HEK293 (cell line): ENCODE results near the gene IL18.
A peak's percentile ranks its signal among the peaks of the same experiment; 100 is the strongest.

Experiments used
- CTCF ChIA-PET: fragments of 350-600 bp; formaldehyde crosslinking; extraction: SDS; loops from one replicate; lab custom pipeline; 2021; ENCODE audit warnings: antibody characterized with exemption; lab: Yijun Ruan, JAX
- POLR2A ChIA-PET: fragments of 300-600 bp; formaldehyde crosslinking; extraction: SDS; loops from one replicate; lab custom pipeline; 2020; ENCODE audit warnings: antibody characterized with exemption, inconsistent platforms; lab: Yijun Ruan, JAX
- H3K27ac ChIP-seq: fragments of 200-500 bp; sonication (Bioruptor generic); 2 replicates; pipeline ENCODE4 v1.5.1; 2014; ENCODE audit warnings: low read depth, low read length, control low read depth, inconsistent platforms; ENCODE audit errors: extremely low read depth
- H3K36me3 ChIP-seq, 2 experiments: fragments of 200-500 bp in 1 of 2; sonication (Bioruptor generic) in 1 of 2; 1 replicate in 1 of 2; 2 replicates in 1 of 2; pipeline ENCODE4 v1.5.1; 2014 to 2017; ENCODE audit warnings: inconsistent platforms in 2 of 2, low read length in 2 of 2; ENCODE audit not compliant: control insufficient read depth in 2 of 2, insufficient read depth in 1 of 2
- H3K4me1 ChIP-seq: fragments of 200-500 bp; sonication (Bioruptor generic); 2 replicates; pipeline ENCODE4 v1.5.1; 2014; ENCODE audit warnings: mild to moderate bottlenecking, low read length, inconsistent platforms; ENCODE audit not compliant: control insufficient read depth, insufficient read depth
- H3K4me3 ChIP-seq: 2 replicates; pipeline ENCODE4 v1.5.1; 2011; ENCODE audit warnings: low read depth, mild to moderate bottlenecking, control low read depth, low read length, moderate library complexity
- H3K9me3 ChIP-seq: fragments of 200-500 bp; sonication (Bioruptor generic); 2 replicates; pipeline ENCODE4 v1.5.1; 2014; ENCODE audit warnings: low read depth, low read length, inconsistent platforms; ENCODE audit not compliant: control insufficient read depth, insufficient read depth
- GLIS1 ChIP-seq: fragments of 450-650 bp; formaldehyde crosslinking; IDR thresholded peaks from 2 replicates; pipeline ENCODE4 v1.5.1; 2016; ENCODE audit warnings: missing biosample characterization, missing genetic modification characterization
- OSR2 ChIP-seq: fragments of 450-650 bp; formaldehyde crosslinking; IDR thresholded peaks from 2 replicates; pipeline ENCODE4 v1.5.1; 2016; ENCODE audit warnings: missing biosample characterization, missing genetic modification characterization
- RBAK ChIP-seq: fragments of 450-650 bp; formaldehyde crosslinking; IDR thresholded peaks from 2 replicates; pipeline ENCODE4 v1.5.1; 2016; ENCODE audit warnings: missing biosample characterization, missing genetic modification characterization
- SP2 ChIP-seq: fragments of 450-650 bp; formaldehyde crosslinking; IDR thresholded peaks from 2 replicates; pipeline ENCODE4 v1.5.1; 2016; ENCODE audit warnings: missing biosample characterization, missing genetic modification characterization
- TCF7L2 ChIP-seq: IDR thresholded peaks from 2 replicates; pipeline ENCODE4 v1.6.1; 2011; ENCODE audit warnings: low read depth, mild to moderate bottlenecking, inconsistent platforms, low read length, moderate library complexity, borderline replicate concordance
- ZFP69B ChIP-seq: fragments of 450-650 bp; formaldehyde crosslinking; IDR thresholded peaks from 2 replicates; pipeline ENCODE4 v1.5.1; 2016; ENCODE audit warnings: missing biosample characterization, missing genetic modification characterization
- ZNF133 ChIP-seq: fragments of 450-650 bp; formaldehyde crosslinking; IDR thresholded peaks from 2 replicates; pipeline ENCODE4 v1.5.1; 2016; ENCODE audit warnings: missing biosample characterization, missing genetic modification characterization
- ZNF157 ChIP-seq: fragments of 450-650 bp; formaldehyde crosslinking; IDR thresholded peaks from 2 replicates; pipeline ENCODE4 v1.5.1; 2016; ENCODE audit warnings: missing biosample characterization, missing genetic modification characterization
- ZNF571 ChIP-seq: fragments of 450-650 bp; formaldehyde crosslinking; IDR thresholded peaks from 2 replicates; pipeline ENCODE4 v1.5.0; 2017; ENCODE audit warnings: missing biosample characterization, missing genetic modification characterization
- ZNF596 ChIP-seq: fragments of 450-650 bp; IDR thresholded peaks from 2 replicates; pipeline ENCODE4 v1.5.0; 2018; ENCODE audit warnings: missing biosample characterization, mild to moderate bottlenecking, missing genetic modification characterization, moderate library complexity
- ZNF654 ChIP-seq: fragments of 450-650 bp; formaldehyde crosslinking; IDR thresholded peaks from 2 replicates; pipeline ENCODE4 v1.5.1; 2016; ENCODE audit warnings: low read depth, missing biosample characterization, missing genetic modification characterization
- ZNF658 ChIP-seq: fragments of 450-650 bp; formaldehyde crosslinking; IDR thresholded peaks from 2 replicates; pipeline ENCODE4; 2016; ENCODE audit warnings: missing biosample characterization, missing genetic modification characterization
- ZNF768 ChIP-seq: fragments of 450-650 bp; formaldehyde crosslinking; IDR thresholded peaks from 2 replicates; pipeline ENCODE4 v1.5.1; 2018; ENCODE audit warnings: missing biosample characterization, mild to moderate bottlenecking, missing genetic modification characterization
- TF ChIP-seq, protein P1 (sequence below): fragments of 450-650 bp; IDR thresholded peaks from 2 replicates; pipeline ENCODE4 v1.5.1; 2018; ENCODE audit warnings: missing biosample characterization, missing genetic modification characterization
- TF ChIP-seq, protein P2 (sequence below): fragments of 450-650 bp; formaldehyde crosslinking; IDR thresholded peaks from 2 replicates; pipeline ENCODE4 v1.5.1; 2016; ENCODE audit warnings: missing biosample characterization, missing genetic modification characterization
- TF ChIP-seq, protein P3 (sequence below): fragments of 450-650 bp; formaldehyde crosslinking; IDR thresholded peaks from 2 replicates; pipeline ENCODE4 v1.5.1; 2016; ENCODE audit warnings: missing biosample characterization, missing genetic modification characterization
- TF ChIP-seq, protein P4 (sequence below): fragments of 450-650 bp; formaldehyde crosslinking; IDR thresholded peaks from 2 replicates; pipeline ENCODE4 v1.5.1; 2016; ENCODE audit warnings: missing biosample characterization, missing genetic modification characterization
- TF ChIP-seq, protein P5 (sequence below): fragments of 450-650 bp; formaldehyde crosslinking; IDR thresholded peaks from 2 replicates; pipeline ENCODE4 v1.5.1; 2016; ENCODE audit warnings: missing biosample characterization, missing genetic modification characterization

The IL18 gene

DNA sequence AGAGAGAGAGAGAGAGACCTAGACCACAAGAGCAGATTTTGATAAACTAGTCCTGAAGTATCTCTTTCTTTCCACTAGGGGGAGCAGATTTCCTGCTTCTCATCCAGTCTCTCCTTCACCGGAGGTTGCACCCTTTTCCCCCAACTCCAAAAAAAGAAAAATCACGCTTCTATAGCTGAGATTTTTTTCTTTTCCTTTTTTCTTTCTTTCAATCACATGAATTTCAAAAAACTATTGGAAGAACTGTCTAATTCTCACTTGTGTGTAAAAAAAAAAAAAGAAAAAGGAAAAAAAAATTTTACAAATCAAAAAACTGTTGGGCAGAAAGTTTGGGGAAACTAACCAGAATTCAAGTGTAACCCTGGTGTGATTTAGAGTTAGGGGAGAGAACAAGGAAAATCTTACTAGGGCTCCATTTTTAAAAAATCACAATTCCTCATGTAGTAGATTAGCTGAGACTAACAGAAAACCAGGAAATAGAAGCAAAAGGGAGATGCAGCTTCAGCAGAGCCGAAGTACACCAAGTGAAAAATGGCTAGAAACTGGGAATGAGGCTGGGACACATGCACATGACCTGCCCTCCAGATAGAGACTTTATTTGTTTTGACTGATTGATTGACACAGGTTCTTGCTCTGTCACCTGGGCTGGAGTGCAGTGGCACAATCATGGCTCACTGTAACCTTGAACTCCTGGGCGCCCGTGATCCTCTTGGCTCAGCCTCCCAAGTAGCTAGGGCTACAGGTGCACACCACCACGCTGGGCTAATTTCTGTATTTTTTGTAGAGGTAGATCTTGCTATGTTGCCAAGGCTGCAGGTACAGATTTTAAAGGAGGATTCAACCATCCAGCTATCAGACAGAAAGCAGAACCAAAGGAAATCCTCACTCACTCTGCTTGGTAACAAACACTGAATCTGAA is 50.1 kb downstream of the IL18 start:
- no peak overlapping the region for H3K4me3 ChIP-seq
- H3K36me3 ChIP-seq: no peaks in the 10 kb centered on the region
- no peak overlapping the region for H3K27ac ChIP-seq
- TF ChIP-seq ZNF658 (tag by site-specific recombination) (no peak), ZNF654 (tag by site-specific recombination) (peak; percentile 47), TCF7L2 (no peak), ZNF571 (tag by site-specific recombination) (no peak), ZNF596 (tag by site-specific recombination) (peak; percentile 98)
- TF ChIP-seq, protein P1, sequence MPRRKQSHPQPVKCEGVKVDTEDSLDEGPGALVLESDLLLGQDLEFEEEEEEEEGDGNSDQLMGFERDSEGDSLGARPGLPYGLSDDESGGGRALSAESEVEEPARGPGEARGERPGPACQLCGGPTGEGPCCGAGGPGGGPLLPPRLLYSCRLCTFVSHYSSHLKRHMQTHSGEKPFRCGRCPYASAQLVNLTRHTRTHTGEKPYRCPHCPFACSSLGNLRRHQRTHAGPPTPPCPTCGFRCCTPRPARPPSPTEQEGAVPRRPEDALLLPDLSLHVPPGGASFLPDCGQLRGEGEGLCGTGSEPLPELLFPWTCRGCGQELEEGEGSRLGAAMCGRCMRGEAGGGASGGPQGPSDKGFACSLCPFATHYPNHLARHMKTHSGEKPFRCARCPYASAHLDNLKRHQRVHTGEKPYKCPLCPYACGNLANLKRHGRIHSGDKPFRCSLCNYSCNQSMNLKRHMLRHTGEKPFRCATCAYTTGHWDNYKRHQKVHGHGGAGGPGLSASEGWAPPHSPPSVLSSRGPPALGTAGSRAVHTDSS (tag by site-specific recombination): no peak
- TF ChIP-seq, protein P2, sequence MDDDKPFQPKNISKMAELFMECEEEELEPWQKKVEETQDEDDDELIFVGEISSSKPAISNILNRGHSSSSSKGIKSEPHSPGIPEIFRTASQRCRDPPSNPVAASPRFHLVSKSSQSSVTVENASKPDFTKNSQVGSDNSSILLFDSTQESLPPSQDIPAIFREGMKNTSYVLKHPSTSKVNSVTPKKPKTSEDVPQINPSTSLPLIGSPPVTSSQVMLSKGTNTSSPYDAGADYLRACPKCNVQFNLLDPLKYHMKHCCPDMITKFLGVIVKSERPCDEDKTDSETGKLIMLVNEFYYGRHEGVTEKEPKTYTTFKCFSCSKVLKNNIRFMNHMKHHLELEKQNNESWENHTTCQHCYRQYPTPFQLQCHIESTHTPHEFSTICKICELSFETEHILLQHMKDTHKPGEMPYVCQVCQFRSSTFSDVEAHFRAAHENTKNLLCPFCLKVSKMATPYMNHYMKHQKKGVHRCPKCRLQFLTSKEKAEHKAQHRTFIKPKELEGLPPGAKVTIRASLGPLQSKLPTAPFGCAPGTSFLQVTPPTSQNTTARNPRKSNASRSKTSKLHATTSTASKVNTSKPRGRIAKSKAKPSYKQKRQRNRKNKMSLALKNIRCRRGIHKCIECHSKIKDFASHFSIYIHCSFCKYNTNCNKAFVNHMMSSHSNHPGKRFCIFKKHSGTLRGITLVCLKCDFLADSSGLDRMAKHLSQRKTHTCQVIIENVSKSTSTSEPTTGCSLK (tag by site-specific recombination): no peak
- ChIA-PET POLR2A (interaction anchor here (0.7 kb wide), 4 partner anchors 23 to 1088 kb away, joined by 3 to 5 read pairs (median 4); no protein-coding TSS in a partner anchor), CTCF (interaction anchor here (0.6 to 6.7 kb wide), 46 partner anchors 8 to 1531 kb away, joined by 3 to 70 read pairs (median 4); partner anchors contain the start of genes BCO2, SDHD and TIMM8B)
- no peaks in the 10 kb centered on the region for H3K4me1 ChIP-seq
- H3K9me3 ChIP-seq: no peaks in the 10 kb centered on the region

DNA sequence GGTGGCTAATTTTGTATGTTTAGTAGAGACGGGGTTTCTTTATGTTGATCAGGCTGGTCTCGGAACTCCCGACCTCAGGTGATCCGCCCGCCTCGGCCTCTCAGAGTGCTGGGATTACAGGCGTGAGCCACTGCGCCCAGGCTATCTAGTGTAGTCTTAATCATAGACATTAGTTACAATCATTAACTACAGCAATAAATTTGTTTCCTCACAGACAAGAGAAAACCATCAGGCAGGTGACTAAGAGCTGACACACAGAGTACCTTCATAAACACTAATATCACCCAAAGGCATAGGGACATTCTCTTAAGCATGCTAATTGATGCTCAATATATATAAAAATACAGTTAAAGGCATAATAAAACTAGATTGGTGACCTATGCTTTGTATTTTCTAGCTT is 57.8 kb downstream of the IL18 start:
- CTCF ChIA-PET: interaction anchor here (0.6 to 1.6 kb wide), 4 partner anchors 11 to 329 kb away, joined by 3 to 7 read pairs (median 3); no protein-coding TSS in a partner anchor
- no peaks in the 10 kb centered on the region for H3K4me1 ChIP-seq
- POLR2A ChIA-PET: no interaction called here
- no peak overlapping the region for H3K27ac ChIP-seq
- H3K36me3 ChIP-seq: no peaks in the 10 kb centered on the region
- no peaks in the 10 kb centered on the region for H3K9me3 ChIP-seq
- H3K4me3 ChIP-seq: no peak overlapping the region
- TF ChIP-seq ZNF768: no peak
- TF ChIP-seq ZNF133 (tag by site-specific recombination): no peak
- no peak for TF ChIP-seq RBAK (tag by site-specific recombination)
- no peak for TF ChIP-seq ZFP69B
- no peak for TF ChIP-seq ZNF157 (tag by site-specific recombination)
- TF ChIP-seq, protein P3, sequence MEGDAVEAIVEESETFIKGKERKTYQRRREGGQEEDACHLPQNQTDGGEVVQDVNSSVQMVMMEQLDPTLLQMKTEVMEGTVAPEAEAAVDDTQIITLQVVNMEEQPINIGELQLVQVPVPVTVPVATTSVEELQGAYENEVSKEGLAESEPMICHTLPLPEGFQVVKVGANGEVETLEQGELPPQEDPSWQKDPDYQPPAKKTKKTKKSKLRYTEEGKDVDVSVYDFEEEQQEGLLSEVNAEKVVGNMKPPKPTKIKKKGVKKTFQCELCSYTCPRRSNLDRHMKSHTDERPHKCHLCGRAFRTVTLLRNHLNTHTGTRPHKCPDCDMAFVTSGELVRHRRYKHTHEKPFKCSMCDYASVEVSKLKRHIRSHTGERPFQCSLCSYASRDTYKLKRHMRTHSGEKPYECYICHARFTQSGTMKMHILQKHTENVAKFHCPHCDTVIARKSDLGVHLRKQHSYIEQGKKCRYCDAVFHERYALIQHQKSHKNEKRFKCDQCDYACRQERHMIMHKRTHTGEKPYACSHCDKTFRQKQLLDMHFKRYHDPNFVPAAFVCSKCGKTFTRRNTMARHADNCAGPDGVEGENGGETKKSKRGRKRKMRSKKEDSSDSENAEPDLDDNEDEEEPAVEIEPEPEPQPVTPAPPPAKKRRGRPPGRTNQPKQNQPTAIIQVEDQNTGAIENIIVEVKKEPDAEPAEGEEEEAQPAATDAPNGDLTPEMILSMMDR (tag by site-specific recombination): no peak
- TF ChIP-seq OSR2 (tag by site-specific recombination): no peak
- no peak for TF ChIP-seq SP2 (tag by site-specific recombination)
- TF ChIP-seq, protein P4, sequence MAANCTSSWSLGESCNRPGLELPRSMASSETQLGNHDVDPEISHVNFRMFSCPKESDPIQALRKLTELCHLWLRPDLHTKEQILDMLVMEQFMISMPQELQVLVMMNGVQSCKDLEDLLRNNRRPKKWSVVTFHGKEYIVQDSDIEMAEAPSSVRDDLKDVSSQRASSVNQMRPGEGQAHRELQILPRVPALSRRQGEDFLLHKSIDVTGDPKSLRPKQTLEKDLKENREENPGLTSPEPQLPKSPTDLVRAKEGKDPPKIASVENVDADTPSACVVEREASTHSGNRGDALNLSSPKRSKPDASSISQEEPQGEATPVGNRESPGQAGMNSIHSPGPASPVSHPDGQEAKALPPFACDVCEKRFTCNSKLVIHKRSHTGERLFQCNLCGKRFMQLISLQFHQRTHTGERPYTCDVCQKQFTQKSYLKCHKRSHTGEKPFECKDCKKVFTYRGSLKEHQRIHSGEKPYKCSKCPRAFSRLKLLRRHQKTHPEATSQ (tag by site-specific recombination): no peak
- TF ChIP-seq, protein P5, sequence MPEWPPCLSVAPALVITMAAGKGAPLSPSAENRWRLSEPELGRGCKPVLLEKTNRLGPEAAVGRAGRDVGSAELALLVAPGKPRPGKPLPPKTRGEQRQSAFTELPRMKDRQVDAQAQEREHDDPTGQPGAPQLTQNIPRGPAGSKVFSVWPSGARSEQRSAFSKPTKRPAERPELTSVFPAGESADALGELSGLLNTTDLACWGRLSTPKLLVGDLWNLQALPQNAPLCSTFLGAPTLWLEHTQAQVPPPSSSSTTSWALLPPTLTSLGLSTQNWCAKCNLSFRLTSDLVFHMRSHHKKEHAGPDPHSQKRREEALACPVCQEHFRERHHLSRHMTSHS (tag by site-specific recombination): no peak
- no peak for TF ChIP-seq GLIS1 (tag by site-specific recombination)
